Mesenchymal stem cell (in vitro differentiated cells and primary cell): Measurements from ENCODE around the gene EDRF1.
A peak's percentile ranks its signal among the peaks of the same experiment; 100 is the strongest.

Experiments used
- DNase-seq: peaks from one replicate; pipeline ENCODE4 v3.0.0-alpha.2; 2013
- H2AFZ ChIP-seq: one replicate; pipeline ENCODE4 v1.6.1; 2013; ENCODE audit warnings: low read depth, mild to moderate bottlenecking, control low read depth, inconsistent platforms, low read length, moderate library complexity
- H2AK5ac ChIP-seq: 2 replicates; pipeline ENCODE4 v1.6.1; 2013; ENCODE audit warnings: low read length, moderate library complexity, mild to moderate bottlenecking, inconsistent platforms; ENCODE audit not compliant: severe bottlenecking
- H2BK120ac ChIP-seq: one replicate; pipeline ENCODE4 v1.6.1; 2013; ENCODE audit warnings: low read depth, mild to moderate bottlenecking, inconsistent platforms, low read length, moderate library complexity
- H2BK12ac ChIP-seq, 2 experiments: one replicate each; pipeline ENCODE4 v1.6.1; 2013; ENCODE audit warnings: inconsistent platforms in 2 of 2, low read length in 2 of 2, mild to moderate bottlenecking in 2 of 2, moderate library complexity in 2 of 2, control low read depth in 1 of 2
- H2BK15ac ChIP-seq: one replicate; pipeline ENCODE4 v1.6.1; 2013; ENCODE audit warnings: mild to moderate bottlenecking, low read depth, inconsistent platforms; ENCODE audit not compliant: poor library complexity, severe bottlenecking
- H2BK5ac ChIP-seq: 2 replicates; pipeline ENCODE4 v1.6.1; 2013; ENCODE audit warnings: low read depth, mild to moderate bottlenecking, low read length, control low read depth, inconsistent platforms; ENCODE audit not compliant: poor library complexity, severe bottlenecking
- H3K14ac ChIP-seq, 2 experiments: one replicate each; pipeline ENCODE4 v1.6.1; 2013; ENCODE audit warnings: inconsistent platforms in 2 of 2, low read length in 2 of 2, control low read depth in 1 of 2, mild to moderate bottlenecking in 1 of 2, moderate library complexity in 1 of 2
- H3K18ac ChIP-seq, 2 experiments: one replicate each; pipeline ENCODE4 v1.6.1; 2013; ENCODE audit warnings: inconsistent platforms in 2 of 2, low read length in 2 of 2, control low read depth in 1 of 2, low read depth in 1 of 2, mild to moderate bottlenecking in 1 of 2
- H3K23ac ChIP-seq, 2 experiments: one replicate each; pipeline ENCODE4 v1.6.1; 2013; ENCODE audit warnings: inconsistent platforms in 2 of 2, low read length in 2 of 2, mild to moderate bottlenecking in 2 of 2, moderate library complexity in 2 of 2, control low read depth in 1 of 2
- H3K27ac ChIP-seq: 2 replicates; pipeline ENCODE4 v1.5.1; 2013; ENCODE audit warnings: mild to moderate bottlenecking, moderate library complexity, low read length, control low read depth, inconsistent platforms; ENCODE audit not compliant: poor library complexity, severe bottlenecking
- H3K27me3 ChIP-seq, 2 experiments: 2 replicates each; pipeline versions ENCODE4 v1.6.1 to v1.7.0; 2013; ENCODE audit warnings: low read length in 2 of 2, mild to moderate bottlenecking in 2 of 2, moderate library complexity in 2 of 2, control low read depth in 1 of 2, inconsistent platforms in 1 of 2; ENCODE audit not compliant: control insufficient read depth in 1 of 2, insufficient read depth in 1 of 2
- H3K36me3 ChIP-seq, 2 experiments: 2 replicates each; pipeline versions ENCODE4 v1.6.1 to v1.7.0; 2013; ENCODE audit warnings: low read length in 2 of 2, control low read depth in 1 of 2, inconsistent platforms in 1 of 2, low read depth in 1 of 2, mild to moderate bottlenecking in 1 of 2; ENCODE audit not compliant: insufficient read depth in 2 of 2, control insufficient read depth in 1 of 2
- H3K4ac ChIP-seq, 2 experiments: one replicate each; pipeline ENCODE4 v1.6.1; 2013; ENCODE audit warnings: inconsistent platforms in 2 of 2, low read length in 2 of 2, mild to moderate bottlenecking in 2 of 2, moderate library complexity in 2 of 2, control low read depth in 1 of 2, low read depth in 1 of 2
- H3K4me1 ChIP-seq: 2 replicates; pipeline ENCODE4 v1.6.1; 2013; ENCODE audit warnings: low read depth, low read length, control low read depth; ENCODE audit not compliant: control insufficient read depth, insufficient read depth
- H3K4me2 ChIP-seq: 2 replicates; pipeline ENCODE4 v1.6.1; 2013; ENCODE audit warnings: low read length, mild to moderate bottlenecking, inconsistent platforms; ENCODE audit not compliant: poor library complexity, severe bottlenecking
- H3K4me3 ChIP-seq, 2 experiments: 2 replicates each; pipeline versions ENCODE4 v1.5.1 to v1.7.0; 2013; ENCODE audit warnings: low read length in 2 of 2, mild to moderate bottlenecking in 2 of 2, control low read depth in 1 of 2, low read depth in 1 of 2; ENCODE audit not compliant: insufficient read depth in 1 of 2
- H3K79me1 ChIP-seq: replicated peaks from 2 replicates; pipeline ENCODE4 v1.6.1; 2013; ENCODE audit warnings: mild to moderate bottlenecking, control low read depth, low read length, inconsistent platforms; ENCODE audit not compliant: poor library complexity, severe bottlenecking
- H3K9ac ChIP-seq: 2 replicates; pipeline ENCODE4 v1.7.0; 2013; ENCODE audit warnings: mild to moderate bottlenecking, low read length, moderate library complexity
- H3K9me3 ChIP-seq: 2 replicates; pipeline ENCODE4 v1.7.0; 2013; ENCODE audit warnings: mild to moderate bottlenecking, low read length; ENCODE audit not compliant: control insufficient read depth
- H4K8ac ChIP-seq: one replicate; pipeline ENCODE4 v1.6.1; 2013; ENCODE audit warnings: inconsistent platforms, mild to moderate bottlenecking, low read length, moderate library complexity
- H4K91ac ChIP-seq: one replicate; pipeline ENCODE4 v1.6.1; 2013; ENCODE audit warnings: mild to moderate bottlenecking, low read length, inconsistent platforms
- WGBS: methylation state at CpG from one replicate; pipeline ENCODE4 v1.1.7; 2013; ENCODE audit warnings: mixed read lengths; 5-methylcytosine and 5-hydroxymethylcytosine counted together

Gene EDRF1

DNA sequence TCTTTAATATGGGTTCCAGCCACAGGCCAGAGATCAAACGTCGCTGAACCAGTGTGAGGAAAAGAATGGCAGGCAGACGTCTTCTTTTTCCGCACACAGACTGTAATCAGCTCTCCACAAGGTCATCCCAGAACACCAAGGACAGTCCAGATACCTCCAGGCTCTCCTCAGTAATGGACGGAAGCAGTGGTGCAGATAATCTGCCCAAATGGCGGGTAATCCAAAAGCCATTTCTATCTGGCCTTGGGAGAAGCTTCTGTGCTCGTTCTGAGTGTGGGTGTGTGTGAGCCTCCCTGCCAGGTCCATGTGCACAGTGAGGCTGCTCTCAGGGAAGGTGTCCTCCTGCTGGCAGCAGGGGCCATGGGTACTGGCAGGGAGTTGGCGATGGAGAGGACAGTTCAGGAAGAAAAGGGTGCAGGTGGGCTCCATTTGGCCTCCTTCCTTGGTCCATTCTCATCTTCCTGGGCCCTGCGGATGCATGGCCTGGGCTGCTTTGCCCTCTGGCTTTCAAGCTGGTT lies 21.0 kb upstream of the EDRF1 start:
- DNase-seq = no peak
- H2AFZ ChIP-seq = no peak overlapping the region
- no peak overlapping the region for H3K9ac ChIP-seq
- H2BK12ac ChIP-seq = no peak overlapping the region
- H2BK120ac ChIP-seq = no peak overlapping the region
- no peak overlapping the region for H3K14ac ChIP-seq
- H3K4me2 ChIP-seq = no peak overlapping the region
- no peak overlapping the region for H2AK5ac ChIP-seq
- no peak overlapping the region for H3K18ac ChIP-seq
- no peak overlapping the region for H3K4me3 ChIP-seq
- no peaks in the 10 kb centered on the region for H3K79me1 ChIP-seq
- H3K27me3 ChIP-seq = peaks cover 5 to 7% of the 10 kb centered on the region in 2 experiments
- H4K8ac ChIP-seq = no peak overlapping the region
- 78% methylated on average over 9 of the region's 9 CpGs for WGBS
- no peaks in the 10 kb centered on the region for H3K4me1 ChIP-seq
- no peak overlapping the region for H4K91ac ChIP-seq
- H2BK5ac ChIP-seq = no peak overlapping the region
- H2BK15ac ChIP-seq = no peak overlapping the region
- H3K27ac ChIP-seq = no peak overlapping the region
- no peak overlapping the region for H3K23ac ChIP-seq
- no peaks in the 10 kb centered on the region for H3K36me3 ChIP-seq
- no peak overlapping the region for H3K4ac ChIP-seq
- no peaks in the 10 kb centered on the region for H3K9me3 ChIP-seq

GRCh38 chr10:125699562-125700143 lies 19.9 kb upstream of the EDRF1 start:
- no peak for DNase-seq
- Histone ChIP-seq H3K23ac (no peak overlapping the region), H4K8ac (peak overlapping the region; percentile 50), H2BK5ac (no peak overlapping the region), H2BK120ac (no peak overlapping the region), H2BK15ac (no peak overlapping the region), H3K4me3 (no peak overlapping the region), H3K27ac (no peak overlapping the region), H3K18ac (no peak overlapping the region), H3K79me1 (no peaks in the 10 kb centered on the region), H2AFZ (no peak overlapping the region), H3K9ac (no peak overlapping the region), H3K14ac (no peak overlapping the region), H2BK12ac (no peak overlapping the region), H3K4ac (no peak overlapping the region), H2AK5ac (no peak overlapping the region), H3K36me3 (no peaks in the 10 kb centered on the region), H3K4me2 (no peak overlapping the region), H3K27me3 (peaks cover 5 to 7% of the 10 kb centered on the region in 2 experiments), H4K91ac (no peak overlapping the region), H3K9me3 (no peaks in the 10 kb centered on the region), H3K4me1 (no peaks in the 10 kb centered on the region)
- 85% methylated on average over 5 of the region's 6 CpGs for WGBS

DNA sequence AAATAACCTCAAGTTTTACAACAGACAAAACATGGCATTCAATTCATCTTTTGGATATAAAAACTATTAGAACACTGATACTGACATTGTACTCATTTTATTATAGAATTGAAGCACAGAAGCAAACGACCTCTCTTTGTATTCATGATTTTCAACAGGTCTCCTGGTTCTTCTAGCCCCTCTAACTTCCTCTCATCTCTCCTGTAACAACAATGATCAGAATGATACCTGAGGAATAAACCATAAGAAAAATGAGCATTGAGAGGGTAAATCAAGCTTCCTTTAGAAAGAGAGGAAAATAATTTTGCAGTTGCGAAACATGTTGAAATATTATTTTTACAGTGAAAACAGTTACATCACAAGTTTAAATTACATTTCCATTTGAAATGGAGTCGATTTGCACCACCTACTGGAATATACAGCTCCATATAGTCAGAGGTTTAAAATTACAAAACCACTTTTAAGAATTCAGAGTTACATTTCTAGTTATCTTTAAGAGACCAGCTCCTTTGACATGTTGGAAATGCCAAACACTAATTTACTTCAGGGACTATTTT lies 19.1 kb upstream of the EDRF1 start:
- H3K9me3 ChIP-seq = no peaks in the 10 kb centered on the region
- H3K36me3 ChIP-seq = no peaks in the 10 kb centered on the region
- no peak overlapping the region for H3K27ac ChIP-seq
- H3K27me3 ChIP-seq = peaks cover 5 to 7% of the 10 kb centered on the region in 2 experiments
- H2BK120ac ChIP-seq = no peak overlapping the region
- 43% methylated on average over 2 of the region's 3 CpGs for WGBS
- H4K8ac ChIP-seq = no peak overlapping the region
- H3K4ac ChIP-seq = no peak overlapping the region
- H2AK5ac ChIP-seq = no peak overlapping the region
- no peak overlapping the region for H4K91ac ChIP-seq
- DNase-seq = no peak
- H3K23ac ChIP-seq = no peak overlapping the region
- H2BK5ac ChIP-seq = no peak overlapping the region
- no peak overlapping the region for H2BK12ac ChIP-seq
- H2AFZ ChIP-seq = no peak overlapping the region
- H3K14ac ChIP-seq = no peak overlapping the region
- no peak overlapping the region for H3K4me3 ChIP-seq
- H3K79me1 ChIP-seq = no peaks in the 10 kb centered on the region
- no peak overlapping the region for H2BK15ac ChIP-seq
- no peaks in the 10 kb centered on the region for H3K4me1 ChIP-seq
- H3K9ac ChIP-seq = peak overlapping the region; percentile 53
- H3K4me2 ChIP-seq = no peak overlapping the region
- H3K18ac ChIP-seq = no peak overlapping the region

- 76% methylated on average over 6 of the region's 6 CpGs for WGBS
- H3K27me3 ChIP-seq = no peaks in the 10 kb centered on the region
- no peak overlapping the region for H4K91ac ChIP-seq
- no peak overlapping the region for H3K14ac ChIP-seq
- H2AK5ac ChIP-seq = peak overlapping the region; percentile 54
- no peak overlapping the region for H4K8ac ChIP-seq
- H2BK15ac ChIP-seq = no peak overlapping the region
- H2AFZ ChIP-seq = no peak overlapping the region
- no peak overlapping the region for H3K9ac ChIP-seq
- peaks cover 1% of the 10 kb centered on the region for H3K79me1 ChIP-seq
- no peaks in the 10 kb centered on the region for H3K9me3 ChIP-seq
- H2BK120ac ChIP-seq = no peak overlapping the region
- H3K4me2 ChIP-seq = no peak overlapping the region
- H3K4ac ChIP-seq = no peak overlapping the region
- H3K36me3 ChIP-seq = peaks cover 0 to 4% of the 10 kb centered on the region in 2 experiments
- no peak overlapping the region for H2BK12ac ChIP-seq
- no peak overlapping the region for H3K4me3 ChIP-seq
- no peak overlapping the region for H2BK5ac ChIP-seq
- H3K18ac ChIP-seq = no peak overlapping the region
- peak overlapping the region; percentile 43 for H3K27ac ChIP-seq
- no peak overlapping the region for H3K23ac ChIP-seq
- peak; percentile 69 for DNase-seq
- H3K4me1 ChIP-seq = peaks cover 3% of the 10 kb centered on the region
These were observed 11.7 kb upstream of the EDRF1 start for GRCh38 chr10:125707541-125708468.
